Stimulated activated CD4-positive, alpha-beta T cell treated with anti-CD3 and anti-CD28 coated beads, Interleukin-4, amount 100 ng/mL, for 24 hours (primary cell): ENCODE data around the gene TNS1.

Experiments used
- DNase-seq: peaks from one replicate; pipeline ENCODE4 v3.0.0-alpha.2; 2020

Gene TNS1

DNA sequence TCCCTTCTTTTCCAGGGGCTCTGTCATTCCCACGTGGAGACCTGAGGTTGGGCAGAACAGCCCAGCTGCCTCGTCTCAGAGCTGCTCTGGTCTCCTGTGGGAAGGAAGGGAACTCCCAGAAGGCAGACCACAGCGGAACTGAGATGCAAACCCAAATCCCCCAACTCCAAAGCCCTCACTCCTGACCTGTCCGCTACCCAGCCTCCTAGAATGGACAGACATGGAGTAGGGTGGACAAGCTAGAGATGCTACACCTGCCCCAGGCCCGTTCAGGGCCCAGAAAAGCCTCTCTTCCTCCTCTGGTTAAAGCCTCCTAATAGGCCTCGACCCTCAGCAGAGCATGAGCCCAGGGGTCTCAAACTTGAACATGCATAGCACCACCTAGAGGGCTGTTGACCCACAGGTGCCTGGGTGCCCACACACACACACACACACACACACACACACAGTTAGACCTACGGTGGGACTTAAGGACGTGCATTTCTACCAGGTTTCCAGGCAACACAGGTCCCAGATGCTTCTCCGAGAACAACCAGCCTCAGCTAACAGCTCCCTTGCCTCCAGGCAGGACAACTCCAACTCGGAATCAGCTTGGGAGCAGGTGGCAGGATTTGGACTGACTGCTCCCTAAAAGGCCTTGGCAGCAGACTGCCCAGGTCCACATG, 93.5 kb downstream of the TNS1 start:
- DNase-seq = no peak

DNA sequence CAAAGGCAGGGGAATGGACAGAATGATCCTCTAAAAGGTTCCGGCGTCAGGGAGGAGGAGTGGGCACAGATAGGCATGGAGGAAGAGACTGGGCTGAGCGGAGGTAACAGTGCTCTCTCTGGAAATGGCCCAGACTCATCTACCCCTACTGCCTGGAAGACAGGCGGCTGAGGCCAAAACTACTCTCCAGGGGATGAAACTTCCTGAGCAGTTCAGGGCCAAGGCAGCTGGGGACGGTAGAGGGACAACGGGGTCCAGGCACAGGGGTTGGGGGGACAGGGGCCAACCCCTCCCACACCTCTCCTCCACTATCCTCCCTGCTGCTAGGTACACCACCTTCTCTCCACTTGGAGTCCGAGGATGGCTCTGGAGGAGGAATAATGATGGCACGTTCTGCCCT, 94.3 kb downstream of the TNS1 start:
- DNase-seq = no peak

DNA sequence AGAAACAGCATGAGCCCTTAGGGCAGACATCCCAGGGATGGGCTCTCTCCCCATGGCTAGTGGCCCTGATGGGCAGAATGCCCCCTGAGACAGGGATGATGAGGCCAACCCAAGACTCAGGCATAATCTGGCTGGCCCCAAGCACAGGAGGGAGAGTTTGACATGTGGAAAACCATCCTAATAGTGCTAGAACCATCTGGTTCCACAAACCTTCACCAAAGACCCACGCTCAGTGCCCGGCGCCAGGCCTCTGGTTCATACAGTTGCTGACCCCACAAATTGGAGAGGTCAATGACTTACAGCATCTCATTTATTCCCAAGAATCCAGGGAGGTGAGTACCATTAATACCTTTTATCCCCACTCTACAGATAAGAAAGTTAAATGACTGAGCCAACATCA, 95.5 kb downstream of the TNS1 start:
- DNase-seq = no peak

DNA sequence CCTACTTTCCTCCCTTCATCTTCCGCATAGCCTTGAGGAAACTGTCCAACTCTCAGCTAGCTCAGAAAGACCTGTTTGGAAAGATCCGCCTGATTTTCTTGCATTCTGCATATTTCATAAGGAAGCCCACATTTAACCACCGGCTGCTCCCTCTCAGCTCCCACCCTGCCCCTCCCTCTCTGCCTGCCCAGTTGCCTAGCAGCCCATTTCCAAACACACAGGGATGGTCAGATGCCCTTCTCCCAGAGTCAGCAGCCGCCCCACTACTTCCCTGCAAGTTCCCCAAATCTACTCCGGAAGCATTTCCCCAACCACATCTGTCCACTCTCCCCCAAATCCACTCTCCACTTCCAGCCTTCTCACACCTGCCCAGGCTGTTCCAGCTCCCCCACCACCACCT, 96.0 kb downstream of the TNS1 start:
- no peak for DNase-seq

GRCh38 chr2:217905896-217906295, 96.9 kb downstream of the TNS1 start:
- DNase-seq = no peak

- no peak for DNase-seq
Observed at GRCh38 chr2:217905395-217905794, 97.4 kb downstream of the TNS1 start.

DNA sequence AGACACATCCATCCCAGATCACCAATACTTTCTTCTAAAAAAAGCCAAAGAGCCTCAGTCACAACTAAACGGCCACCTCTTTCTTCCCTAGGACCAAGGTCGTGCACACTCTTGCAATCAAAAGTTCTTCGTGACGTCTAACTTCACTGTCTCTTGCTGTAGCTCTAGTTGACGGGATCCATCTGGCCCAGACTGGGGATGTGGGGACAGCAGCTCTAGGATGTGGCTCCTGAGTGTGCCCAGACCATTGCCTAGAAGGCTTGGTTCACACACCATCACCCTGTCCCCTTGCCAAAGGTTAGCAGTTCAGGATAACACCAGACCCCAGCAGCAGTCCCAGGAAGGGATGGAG, 98.2 kb downstream of the TNS1 start:
- no peak for DNase-seq

DNA sequence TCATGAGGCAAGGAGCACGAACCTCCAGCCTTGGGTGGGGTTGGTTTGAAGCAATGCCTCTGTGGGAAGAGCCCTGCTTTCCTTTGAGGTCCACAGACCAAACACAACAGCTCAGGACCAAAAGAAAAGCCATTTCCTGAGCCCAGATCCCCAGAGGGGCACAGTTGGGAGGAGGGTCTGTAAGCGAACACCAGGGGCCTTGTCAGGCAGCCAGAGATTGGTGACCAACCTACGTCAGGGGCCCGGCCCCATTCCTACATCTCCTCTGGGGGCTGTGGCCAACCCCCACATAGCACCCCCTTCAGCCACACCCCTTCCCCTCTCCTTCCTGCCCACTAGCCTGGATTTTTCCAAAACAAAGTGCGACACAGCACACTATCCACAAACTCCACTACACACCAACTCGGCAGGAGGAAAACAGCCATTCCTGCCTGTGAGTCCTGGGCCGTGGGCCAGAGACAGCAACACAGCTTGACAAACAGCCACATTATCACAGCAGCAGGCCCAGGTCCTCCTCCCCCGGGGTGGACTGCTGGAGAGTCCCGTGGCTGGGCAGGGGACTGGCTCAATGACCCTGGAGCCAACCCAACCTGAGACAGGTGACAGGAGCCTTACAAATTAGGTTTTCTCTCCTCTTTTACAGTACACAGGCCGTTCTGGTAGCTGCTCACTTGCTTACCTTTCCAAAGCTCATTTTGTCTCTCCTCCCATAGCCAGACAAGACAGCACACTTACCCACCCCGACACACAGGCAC, 98.8 kb downstream of the TNS1 start:
- no peak for DNase-seq

- no peak for DNase-seq
Observed at GRCh38 chr2:217903142-217903858, 99.5 kb downstream of the TNS1 start.

DNA sequence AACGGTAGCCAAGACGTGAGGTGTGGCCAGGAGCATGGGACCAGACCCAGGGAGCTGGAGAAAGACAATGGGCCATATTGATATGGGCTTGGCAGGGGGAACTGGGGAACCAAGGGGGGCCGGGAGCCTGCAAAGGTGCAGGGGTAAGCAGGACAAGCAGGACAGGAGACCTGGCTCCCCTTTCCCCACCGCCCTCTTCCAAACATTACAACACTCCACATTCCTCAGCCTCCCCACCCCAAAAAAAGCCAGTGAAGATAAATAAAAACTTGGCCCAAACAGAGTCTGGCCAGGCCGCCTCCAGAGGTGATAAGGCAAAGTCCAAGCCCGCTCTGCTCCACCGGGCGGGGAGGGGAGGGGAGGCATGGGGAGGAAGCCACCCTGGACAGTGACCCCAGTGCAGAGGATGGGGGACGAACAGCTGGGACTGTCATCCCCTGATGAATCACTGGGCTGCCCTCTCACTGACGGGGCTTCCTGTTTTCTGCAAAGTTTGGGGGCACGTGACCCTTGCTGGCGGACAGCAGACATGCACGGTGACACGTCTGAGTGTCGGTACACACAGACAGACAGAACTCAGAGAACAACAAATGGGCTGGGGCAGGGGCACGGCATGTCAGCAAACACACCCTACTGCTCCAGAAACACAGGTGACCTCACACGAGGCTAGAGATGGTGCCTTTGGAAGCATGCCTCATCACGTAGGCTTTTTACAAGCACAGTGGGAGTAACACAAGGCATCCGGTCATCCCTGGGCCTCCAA, 100.2 kb downstream of the TNS1 start:
- no peak for DNase-seq

DNA sequence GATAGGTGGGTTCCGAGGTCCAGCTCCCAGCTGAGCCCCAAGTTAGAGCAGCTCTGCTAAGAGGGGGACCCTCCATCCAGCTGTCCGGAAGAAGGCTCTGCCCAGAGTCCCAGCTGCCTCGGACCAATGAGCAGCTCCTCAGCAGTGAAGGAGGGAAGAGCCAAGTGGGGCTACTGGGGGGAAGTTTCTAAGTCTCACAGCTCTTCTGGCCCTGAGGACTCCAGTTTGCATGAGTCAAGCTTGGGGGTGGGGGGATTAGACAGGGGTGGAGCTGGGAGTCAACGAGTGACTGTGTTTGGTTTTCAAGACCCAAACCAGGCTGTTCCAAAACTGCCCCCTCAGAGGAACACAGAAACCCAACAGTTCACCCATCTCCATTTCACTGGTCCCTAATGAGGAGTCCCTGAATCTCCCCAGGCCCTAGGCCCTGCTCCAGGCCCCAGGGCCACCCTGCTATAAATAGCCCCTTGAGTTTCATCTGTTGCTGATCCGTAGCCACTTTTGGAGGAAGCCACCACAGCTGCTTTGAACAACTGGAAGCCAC, 100.9 kb downstream of the TNS1 start:
- no peak for DNase-seq

GRCh38 chr2:217901400-217901799, 101.4 kb downstream of the TNS1 start:
- no peak for DNase-seq

DNA sequence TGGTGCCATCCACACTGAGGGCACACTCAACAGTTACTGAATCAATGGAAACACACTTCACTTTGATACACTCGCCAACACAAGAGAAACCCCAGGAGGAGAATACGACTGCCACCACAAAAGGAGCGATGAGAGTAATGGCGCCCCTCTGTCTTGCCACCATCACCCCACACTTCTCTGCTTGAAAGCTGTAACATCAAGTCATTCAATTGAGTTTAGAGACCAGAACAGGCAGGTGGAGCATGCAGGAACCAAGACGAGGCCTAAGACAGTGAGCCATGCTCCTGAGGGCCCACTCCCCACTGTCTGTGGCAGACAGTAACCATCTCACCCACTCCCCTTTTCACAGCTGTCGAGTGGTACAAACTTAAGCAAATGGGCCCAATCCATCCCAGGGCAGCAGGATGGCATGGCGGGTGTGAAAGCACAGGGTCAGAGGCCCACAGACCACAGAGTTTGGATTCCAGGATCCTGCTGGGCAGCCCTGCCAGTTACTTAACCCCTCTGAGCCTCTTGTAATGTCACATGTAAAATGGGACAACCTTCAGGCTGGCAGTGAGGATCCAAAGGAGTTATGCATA, 101.9 kb downstream of the TNS1 start:
- no peak for DNase-seq

- DNase-seq = no peak
Observed at GRCh38 chr2:217900010-217900779, 102.6 kb downstream of the TNS1 start.

DNA sequence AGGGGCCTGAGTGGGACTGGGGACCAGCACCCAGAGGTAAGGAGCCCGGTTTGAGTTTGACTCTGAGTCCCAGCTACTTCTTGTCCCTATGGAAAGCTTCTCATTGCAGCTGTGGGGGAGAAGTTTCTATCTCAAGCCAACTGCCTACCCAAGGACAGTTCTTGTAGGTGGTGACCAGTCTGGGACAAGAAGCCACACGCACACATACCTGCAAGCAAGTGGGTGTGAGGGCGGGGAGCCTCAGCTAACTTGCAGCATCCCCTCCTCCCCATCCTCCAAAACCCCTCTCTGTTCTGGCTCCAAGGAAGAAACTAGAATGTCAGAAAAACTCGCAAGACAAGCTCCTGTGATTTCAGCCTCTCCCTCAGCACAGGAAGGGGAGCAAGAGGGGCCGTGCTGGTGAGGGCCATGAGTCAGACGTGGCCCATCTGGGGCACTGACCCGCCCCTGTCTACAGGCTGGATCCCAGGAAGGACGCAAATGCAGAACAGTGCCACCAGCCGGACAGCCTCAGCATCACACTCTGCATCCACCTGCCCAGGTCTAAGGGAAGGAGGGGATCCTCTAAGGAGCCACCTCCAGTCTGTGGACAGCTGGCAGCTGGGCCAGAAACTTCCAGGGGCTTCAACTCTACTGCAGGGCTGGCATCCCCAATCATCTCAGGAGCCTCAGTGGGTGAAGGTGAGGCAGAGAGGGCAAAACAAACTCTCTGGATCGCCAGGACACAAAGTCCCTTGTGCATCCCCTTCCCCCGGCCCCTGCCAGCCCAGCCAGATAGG, 103.4 kb downstream of the TNS1 start:
- DNase-seq = no peak

GRCh38 chr2:217897816-217898806, 104.7 kb downstream of the TNS1 start:
- no peak for DNase-seq

DNA sequence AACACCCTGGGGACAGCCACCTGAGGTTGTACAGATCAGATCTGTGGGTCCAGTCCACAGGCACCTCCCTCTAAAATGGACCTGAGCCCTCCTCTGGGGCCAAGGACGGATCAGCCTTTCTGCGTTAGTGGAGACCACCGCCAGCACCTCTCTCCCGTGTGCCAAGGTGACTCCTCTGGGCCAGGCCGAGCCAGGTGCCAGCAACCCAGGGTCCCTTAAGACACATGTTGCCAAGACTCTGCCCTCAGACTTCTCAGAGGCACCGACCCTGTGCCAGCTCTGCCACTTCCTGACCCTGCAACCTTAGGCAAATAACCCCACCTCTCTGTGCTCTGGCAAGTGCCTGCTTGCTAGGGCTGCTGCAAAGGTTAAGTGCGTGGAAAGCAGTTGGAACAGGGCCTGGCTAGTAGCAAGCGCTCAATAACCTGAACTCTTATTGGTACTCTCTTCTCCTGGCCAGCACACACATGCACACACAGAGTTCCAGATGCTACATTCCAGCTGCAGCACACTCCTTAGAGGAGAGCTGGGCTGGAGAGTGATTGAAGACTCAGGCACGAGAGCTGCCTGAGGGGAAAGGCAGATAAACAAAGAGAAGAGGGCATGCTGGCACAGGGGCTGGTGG, 105.6 kb downstream of the TNS1 start:
- no peak for DNase-seq

- no peak for DNase-seq
Observed at GRCh38 chr2:217895070-217895635, 107.6 kb downstream of the TNS1 start.

DNA sequence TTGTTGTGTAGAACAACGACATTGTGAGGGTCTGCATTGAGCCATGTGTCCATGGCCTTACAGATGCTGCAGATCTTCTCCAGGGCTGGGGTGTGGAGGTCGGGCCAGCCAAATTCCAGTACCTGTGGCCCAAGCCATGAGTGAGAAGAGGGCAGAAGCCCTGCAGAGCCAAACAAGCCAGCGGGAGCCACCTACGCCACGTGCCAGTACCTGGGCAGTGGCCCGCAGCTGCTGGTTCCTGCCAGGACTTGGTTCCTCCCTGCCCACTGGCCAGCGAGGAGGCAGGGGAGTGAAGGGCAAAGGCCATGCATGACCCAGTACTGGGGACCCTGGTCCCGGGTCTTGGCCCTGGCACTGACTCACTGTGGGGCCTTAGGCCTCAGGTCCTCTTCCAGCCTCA, 109.4 kb downstream of the TNS1 start:
- no peak for DNase-seq
